Measurements from ENCODE around the gene OSBPL10. TPM values are rescaled to one million over a fixed set of nuclear protein-coding genes. Genes with fewer than 3 reads are reported as not detected.
A peak's percentile ranks its signal among the peaks of the same experiment; 100 is the strongest.

The OSBPL10 gene
- total and polyA plus RNA-seq, 2 of the 4 experiments (the other 2 are of a cell fraction) = 9.5 to 10.1 TPM

- Histone ChIP-seq H2BK15ac (ENCODE audit: low read depth, low read length) (no peak overlapping the region), H3K9me3 (ENCODE audit: control insufficient read depth, insufficient read depth, low read length) (no peaks in the 10 kb centered on the region), H3K18ac (ENCODE audit: low read depth, low read length) (no peak overlapping the region), H2AFZ (replicated peaks; ENCODE audit: low read length, poor library complexity) (no peak overlapping the region), H3K23ac (ENCODE audit: low read depth, low read length) (no peak overlapping the region), H2BK5ac (ENCODE audit: low read depth, low read length, poor library complexity, severe bottlenecking) (no peak overlapping the region), H3K27ac (ENCODE audit: insufficient read depth, low read length) (no peak overlapping the region), H2BK20ac (ENCODE audit: low read depth, low read length) (no peak overlapping the region), H2AK9ac (replicated peaks; ENCODE audit: low read depth, low read length, poor library complexity) (no peak overlapping the region), H3K4ac (ENCODE audit: low read depth, low read length) (no peak overlapping the region), H3K14ac (replicated peaks; ENCODE audit: low read depth, low read length) (no peak overlapping the region), H2AK5ac (ENCODE audit: low read depth, low read length) (no peak overlapping the region), H3K4me2 (ENCODE audit: low read depth, low read length) (no peak overlapping the region), H2BK120ac (ENCODE audit: low read depth, low read length) (no peak overlapping the region), H3K79me1 (ENCODE audit: low read depth in 1 of 2, low read length in 2 of 2) (no peaks in the 10 kb centered on the region), H4K20me1 (ENCODE audit: insufficient read depth, low read length) (no peaks in the 10 kb centered on the region), H3K4me1 (ENCODE audit: control insufficient read depth, insufficient read depth, low read length) (no peaks in the 10 kb centered on the region; the same call in 1 of the 2 replicates), H3K56ac (ENCODE audit: extremely low read depth, insufficient read depth, low read length) (no peak overlapping the region), H3K9ac (ENCODE audit: low read depth, low read length) (no peak overlapping the region), H3K4me3 (ENCODE audit: insufficient read depth, low read depth, low read length) (no peak overlapping the region), H4K91ac (ENCODE audit: insufficient read depth, low read depth, low read length) (no peak overlapping the region), H3K36me3 (ENCODE audit: control insufficient read depth, insufficient read depth, low read length) (no peaks in the 10 kb centered on the region), H4K8ac (ENCODE audit: low read depth in 2 of 2, low read length in 2 of 2) (no peak overlapping the region), H4K5ac (ENCODE audit: low read depth, low read length) (no peak overlapping the region), H3K9me1 (ENCODE audit: insufficient read depth, low read length) (no peaks in the 10 kb centered on the region), H3K27me3 (ENCODE audit: control insufficient read depth, insufficient read depth, low read length) (no peaks in the 10 kb centered on the region)
- dilution Hi-C loops (cut with HindIII; ENCODE audit: low sequenced_read_pairs, unreplicated experiment) = no loop called here
- in situ Hi-C loops (cut with MboI; ENCODE audit: low sequenced_read_pairs) = no loop called here
- peak; percentile 25 for DNase-seq
- intact Hi-C loops (cut with micrococcal nuclease) = no loop called here
- TF ChIP-seq CTCF (conservative IDR thresholded peaks at IDR 0.05; ENCODE audit: low read depth, low read length) (no peak), MAZ (IDR thresholded peaks at IDR 0.05; ENCODE audit: borderline replicate concordance, low read depth, low read length) (no peak)
- no peak for ATAC-seq (ENCODE audit: low read depth)
- no TSS peak for BruUV-seq (replicated peaks)
- ChIA-PET POLR2A (ENCODE audit: unreplicated experiment) (interaction anchor here (0.6 kb wide), 1 partner anchor 321 kb away, joined by 6 read pairs; no protein-coding TSS in a partner anchor), CTCF (no interaction called here)
- WGBS, 2 experiments (ENCODE audit: extremely low coverage in 2 of 2, insufficient read length in 1 of 2) = no CpG with 5 or more reads among the region's 5 CpGs
Observed at GRCh38 chr3:31743331-31744089, 237.6 kb downstream of the OSBPL10 start.
